ENCODE results near the gene EPB41L2.

DNA sequence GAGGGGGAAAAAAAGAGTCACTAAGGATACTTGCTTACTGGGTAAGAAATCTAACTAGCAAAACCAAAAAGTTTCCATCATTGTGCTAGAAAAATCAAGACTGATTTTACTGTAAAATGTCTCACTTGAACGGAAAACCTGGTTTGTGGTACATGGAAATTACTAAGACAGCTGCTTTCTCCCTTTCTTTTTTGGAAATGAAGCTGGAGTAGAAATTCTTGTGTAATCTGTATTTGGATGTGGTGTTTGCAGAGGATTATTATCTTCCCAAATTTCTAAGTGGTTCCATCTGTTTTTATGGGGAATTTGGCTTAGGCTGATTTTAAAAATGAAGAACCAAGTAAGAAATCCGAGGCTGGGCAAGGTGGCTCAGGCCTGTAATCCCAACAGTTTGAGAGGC, 20.4 kb downstream of the EPB41L2 start:
- TF ChIP-seq, protein P1, sequence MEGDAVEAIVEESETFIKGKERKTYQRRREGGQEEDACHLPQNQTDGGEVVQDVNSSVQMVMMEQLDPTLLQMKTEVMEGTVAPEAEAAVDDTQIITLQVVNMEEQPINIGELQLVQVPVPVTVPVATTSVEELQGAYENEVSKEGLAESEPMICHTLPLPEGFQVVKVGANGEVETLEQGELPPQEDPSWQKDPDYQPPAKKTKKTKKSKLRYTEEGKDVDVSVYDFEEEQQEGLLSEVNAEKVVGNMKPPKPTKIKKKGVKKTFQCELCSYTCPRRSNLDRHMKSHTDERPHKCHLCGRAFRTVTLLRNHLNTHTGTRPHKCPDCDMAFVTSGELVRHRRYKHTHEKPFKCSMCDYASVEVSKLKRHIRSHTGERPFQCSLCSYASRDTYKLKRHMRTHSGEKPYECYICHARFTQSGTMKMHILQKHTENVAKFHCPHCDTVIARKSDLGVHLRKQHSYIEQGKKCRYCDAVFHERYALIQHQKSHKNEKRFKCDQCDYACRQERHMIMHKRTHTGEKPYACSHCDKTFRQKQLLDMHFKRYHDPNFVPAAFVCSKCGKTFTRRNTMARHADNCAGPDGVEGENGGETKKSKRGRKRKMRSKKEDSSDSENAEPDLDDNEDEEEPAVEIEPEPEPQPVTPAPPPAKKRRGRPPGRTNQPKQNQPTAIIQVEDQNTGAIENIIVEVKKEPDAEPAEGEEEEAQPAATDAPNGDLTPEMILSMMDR (IDR thresholded peaks at IDR 0.05; ENCODE audit: insufficient read depth, low read depth, low read length): no peak
- no peak for TF ChIP-seq EZH2 (IDR thresholded peaks at IDR 0.05; ENCODE audit: insufficient read depth, low read length)
